ENCODE results near the gene MTMR3. TPM values are rescaled to one million over a fixed set of nuclear protein-coding genes. Genes with fewer than 3 reads are reported as not detected.

The MTMR3 gene
- total and polyA plus RNA-seq, 2 of the 8 experiments (the other 6 are each of a cell fraction or from before 2014, with no cell fraction given), result 16.9 to 18.5 TPM

GRCh38 chr22:29998627-29999384 lies 115.8 kb downstream of the MTMR3 start (continued):
- TF ChIP-seq, protein P1, sequence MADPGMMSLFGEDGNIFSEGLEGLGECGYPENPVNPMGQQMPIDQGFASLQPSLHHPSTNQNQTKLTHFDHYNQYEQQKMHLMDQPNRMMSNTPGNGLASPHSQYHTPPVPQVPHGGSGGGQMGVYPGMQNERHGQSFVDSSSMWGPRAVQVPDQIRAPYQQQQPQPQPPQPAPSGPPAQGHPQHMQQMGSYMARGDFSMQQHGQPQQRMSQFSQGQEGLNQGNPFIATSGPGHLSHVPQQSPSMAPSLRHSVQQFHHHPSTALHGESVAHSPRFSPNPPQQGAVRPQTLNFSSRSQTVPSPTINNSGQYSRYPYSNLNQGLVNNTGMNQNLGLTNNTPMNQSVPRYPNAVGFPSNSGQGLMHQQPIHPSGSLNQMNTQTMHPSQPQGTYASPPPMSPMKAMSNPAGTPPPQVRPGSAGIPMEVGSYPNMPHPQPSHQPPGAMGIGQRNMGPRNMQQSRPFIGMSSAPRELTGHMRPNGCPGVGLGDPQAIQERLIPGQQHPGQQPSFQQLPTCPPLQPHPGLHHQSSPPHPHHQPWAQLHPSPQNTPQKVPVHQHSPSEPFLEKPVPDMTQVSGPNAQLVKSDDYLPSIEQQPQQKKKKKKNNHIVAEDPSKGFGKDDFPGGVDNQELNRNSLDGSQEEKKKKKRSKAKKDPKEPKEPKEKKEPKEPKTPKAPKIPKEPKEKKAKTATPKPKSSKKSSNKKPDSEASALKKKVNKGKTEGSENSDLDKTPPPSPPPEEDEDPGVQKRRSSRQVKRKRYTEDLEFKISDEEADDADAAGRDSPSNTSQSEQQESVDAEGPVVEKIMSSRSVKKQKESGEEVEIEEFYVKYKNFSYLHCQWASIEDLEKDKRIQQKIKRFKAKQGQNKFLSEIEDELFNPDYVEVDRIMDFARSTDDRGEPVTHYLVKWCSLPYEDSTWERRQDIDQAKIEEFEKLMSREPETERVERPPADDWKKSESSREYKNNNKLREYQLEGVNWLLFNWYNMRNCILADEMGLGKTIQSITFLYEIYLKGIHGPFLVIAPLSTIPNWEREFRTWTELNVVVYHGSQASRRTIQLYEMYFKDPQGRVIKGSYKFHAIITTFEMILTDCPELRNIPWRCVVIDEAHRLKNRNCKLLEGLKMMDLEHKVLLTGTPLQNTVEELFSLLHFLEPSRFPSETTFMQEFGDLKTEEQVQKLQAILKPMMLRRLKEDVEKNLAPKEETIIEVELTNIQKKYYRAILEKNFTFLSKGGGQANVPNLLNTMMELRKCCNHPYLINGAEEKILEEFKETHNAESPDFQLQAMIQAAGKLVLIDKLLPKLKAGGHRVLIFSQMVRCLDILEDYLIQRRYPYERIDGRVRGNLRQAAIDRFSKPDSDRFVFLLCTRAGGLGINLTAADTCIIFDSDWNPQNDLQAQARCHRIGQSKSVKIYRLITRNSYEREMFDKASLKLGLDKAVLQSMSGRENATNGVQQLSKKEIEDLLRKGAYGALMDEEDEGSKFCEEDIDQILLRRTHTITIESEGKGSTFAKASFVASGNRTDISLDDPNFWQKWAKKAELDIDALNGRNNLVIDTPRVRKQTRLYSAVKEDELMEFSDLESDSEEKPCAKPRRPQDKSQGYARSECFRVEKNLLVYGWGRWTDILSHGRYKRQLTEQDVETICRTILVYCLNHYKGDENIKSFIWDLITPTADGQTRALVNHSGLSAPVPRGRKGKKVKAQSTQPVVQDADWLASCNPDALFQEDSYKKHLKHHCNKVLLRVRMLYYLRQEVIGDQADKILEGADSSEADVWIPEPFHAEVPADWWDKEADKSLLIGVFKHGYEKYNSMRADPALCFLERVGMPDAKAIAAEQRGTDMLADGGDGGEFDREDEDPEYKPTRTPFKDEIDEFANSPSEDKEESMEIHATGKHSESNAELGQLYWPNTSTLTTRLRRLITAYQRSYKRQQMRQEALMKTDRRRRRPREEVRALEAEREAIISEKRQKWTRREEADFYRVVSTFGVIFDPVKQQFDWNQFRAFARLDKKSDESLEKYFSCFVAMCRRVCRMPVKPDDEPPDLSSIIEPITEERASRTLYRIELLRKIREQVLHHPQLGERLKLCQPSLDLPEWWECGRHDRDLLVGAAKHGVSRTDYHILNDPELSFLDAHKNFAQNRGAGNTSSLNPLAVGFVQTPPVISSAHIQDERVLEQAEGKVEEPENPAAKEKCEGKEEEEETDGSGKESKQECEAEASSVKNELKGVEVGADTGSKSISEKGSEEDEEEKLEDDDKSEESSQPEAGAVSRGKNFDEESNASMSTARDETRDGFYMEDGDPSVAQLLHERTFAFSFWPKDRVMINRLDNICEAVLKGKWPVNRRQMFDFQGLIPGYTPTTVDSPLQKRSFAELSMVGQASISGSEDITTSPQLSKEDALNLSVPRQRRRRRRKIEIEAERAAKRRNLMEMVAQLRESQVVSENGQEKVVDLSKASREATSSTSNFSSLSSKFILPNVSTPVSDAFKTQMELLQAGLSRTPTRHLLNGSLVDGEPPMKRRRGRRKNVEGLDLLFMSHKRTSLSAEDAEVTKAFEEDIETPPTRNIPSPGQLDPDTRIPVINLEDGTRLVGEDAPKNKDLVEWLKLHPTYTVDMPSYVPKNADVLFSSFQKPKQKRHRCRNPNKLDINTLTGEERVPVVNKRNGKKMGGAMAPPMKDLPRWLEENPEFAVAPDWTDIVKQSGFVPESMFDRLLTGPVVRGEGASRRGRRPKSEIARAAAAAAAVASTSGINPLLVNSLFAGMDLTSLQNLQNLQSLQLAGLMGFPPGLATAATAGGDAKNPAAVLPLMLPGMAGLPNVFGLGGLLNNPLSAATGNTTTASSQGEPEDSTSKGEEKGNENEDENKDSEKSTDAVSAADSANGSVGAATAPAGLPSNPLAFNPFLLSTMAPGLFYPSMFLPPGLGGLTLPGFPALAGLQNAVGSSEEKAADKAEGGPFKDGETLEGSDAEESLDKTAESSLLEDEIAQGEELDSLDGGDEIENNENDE (IDR thresholded peaks at IDR 0.05; ENCODE audit: insufficient replicate concordance, low read length), result no peak
- no peak for TF ChIP-seq RNF2 (IDR thresholded peaks at IDR 0.05; ENCODE audit: borderline replicate concordance, low read depth, low read length, missing control alignments, poor library complexity, severe bottlenecking)
- TF ChIP-seq CHD1 (IDR thresholded peaks at IDR 0.05; ENCODE audit: low read depth, low read length), result no peak
- no peak for TF ChIP-seq BACH1 (IDR thresholded peaks at IDR 0.05; ENCODE audit: low read length)
- no peak for TF ChIP-seq GABPA (IDR thresholded peaks at IDR 0.05; ENCODE audit: borderline replicate concordance, insufficient read depth, low read length)
- no peak for TF ChIP-seq CBX8 (IDR thresholded peaks at IDR 0.05; ENCODE audit: borderline replicate concordance, low read depth, low read length)
- TF ChIP-seq HDAC2 (IDR thresholded peaks at IDR 0.05; ENCODE audit: borderline replicate concordance in 1 of 2, low read depth in 2 of 2, low read length in 2 of 2), result no peak
- no peak for TF ChIP-seq CHD2 (IDR thresholded peaks at IDR 0.05; ENCODE audit: low read length)
- no peak for TF ChIP-seq RBBP5 (IDR thresholded peaks at IDR 0.05; ENCODE audit: borderline replicate concordance, low read depth, low read length)
- TF ChIP-seq TBP (IDR thresholded peaks at IDR 0.05; ENCODE audit: low read depth, low read length), result no peak
